ENCODE data around the gene ATP5F1E.

Gene ATP5F1E

DNA sequence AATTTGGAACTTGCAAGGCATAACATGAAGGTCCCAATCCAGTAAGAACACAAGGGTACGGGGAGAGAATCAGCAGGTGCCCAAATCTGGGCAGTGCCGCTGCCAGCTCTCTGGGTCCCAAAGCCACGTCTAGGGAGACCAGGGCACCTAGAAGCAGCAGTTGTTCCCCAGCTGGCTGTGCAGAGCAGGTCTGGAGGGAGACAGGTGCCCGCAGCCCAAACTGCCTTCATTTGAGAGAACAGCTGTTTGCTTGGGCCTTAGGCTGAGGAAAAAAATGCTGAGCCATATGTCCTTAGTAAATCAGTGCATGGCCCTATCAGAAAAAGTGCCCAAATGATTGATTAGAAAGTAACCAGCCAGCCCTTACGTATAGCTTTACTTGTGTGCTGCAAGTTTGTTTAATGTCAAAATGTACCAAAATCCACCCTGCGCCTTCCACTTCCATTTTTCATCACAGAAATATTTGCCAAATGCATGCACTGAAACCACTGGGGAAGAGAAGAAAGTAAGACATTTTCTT lies 19.6 kb upstream of the ATP5F1E start:
- TF ChIP-seq CTCF (IDR thresholded peaks at IDR 0.05; ENCODE audit: borderline replicate concordance, insufficient read depth, low read depth, low read length) = no peak
- no peak overlapping the region for H3K4me3 ChIP-seq (ENCODE audit: low read depth, low read length)

DNA sequence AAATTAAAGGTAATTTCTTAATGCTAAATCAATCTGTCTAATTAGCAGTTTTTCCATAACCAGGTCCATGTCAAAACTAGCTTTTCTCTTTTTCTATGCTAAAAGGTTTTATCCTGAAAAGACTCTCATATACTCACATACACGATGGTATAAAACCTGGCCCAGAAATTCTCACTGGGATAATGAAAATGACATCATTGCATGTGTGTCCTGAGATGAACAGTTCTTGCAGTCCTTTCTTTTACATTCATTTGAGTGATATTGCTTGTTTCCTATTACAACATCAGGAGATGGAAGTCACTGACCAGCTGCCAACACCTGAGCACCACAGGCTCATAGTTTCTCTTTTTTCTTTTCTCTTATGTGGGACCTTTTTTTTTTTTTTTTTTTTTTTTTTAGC lies 18.3 kb upstream of the ATP5F1E start:
- TF ChIP-seq CTCF (IDR thresholded peaks at IDR 0.05; ENCODE audit: borderline replicate concordance, insufficient read depth, low read depth, low read length) = no peak
- H3K4me3 ChIP-seq (ENCODE audit: low read depth, low read length) = no peak overlapping the region

GRCh38 chr20:59048681-59049030 lies 16.5 kb upstream of the ATP5F1E start:
- H3K4me3 ChIP-seq (ENCODE audit: low read depth, low read length) = no peak overlapping the region
- no peak for TF ChIP-seq CTCF (IDR thresholded peaks at IDR 0.05; ENCODE audit: borderline replicate concordance, insufficient read depth, low read depth, low read length)

GRCh38 chr20:59047938-59048680 lies 16.0 kb upstream of the ATP5F1E start:
- no peak for TF ChIP-seq CTCF (IDR thresholded peaks at IDR 0.05; ENCODE audit: borderline replicate concordance, insufficient read depth, low read depth, low read length)
- H3K4me3 ChIP-seq (ENCODE audit: low read depth, low read length) = no peak overlapping the region

DNA sequence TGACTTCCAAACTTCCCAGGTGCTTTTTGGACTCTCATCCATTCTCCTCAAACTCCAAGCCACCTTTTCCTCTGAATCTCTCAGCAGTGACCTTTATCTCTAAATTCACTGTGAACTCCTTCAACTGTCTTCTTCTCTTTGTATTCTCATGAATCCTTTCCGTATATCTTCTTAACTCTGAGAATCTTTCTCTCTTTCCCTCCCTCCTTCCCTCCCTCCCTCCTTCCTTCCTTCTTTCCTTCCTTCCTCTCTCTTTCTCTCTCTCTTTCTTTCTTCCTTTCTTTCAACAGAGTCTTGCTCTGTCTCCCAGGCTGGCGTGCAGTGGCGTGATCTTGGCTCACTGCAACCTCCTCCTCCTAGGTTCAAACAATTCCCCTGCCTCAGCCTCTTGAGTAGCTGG lies 14.7 kb upstream of the ATP5F1E start:
- no peak overlapping the region for H3K4me3 ChIP-seq (ENCODE audit: low read depth, low read length)
- TF ChIP-seq CTCF (IDR thresholded peaks at IDR 0.05; ENCODE audit: borderline replicate concordance, insufficient read depth, low read depth, low read length) = no peak

DNA sequence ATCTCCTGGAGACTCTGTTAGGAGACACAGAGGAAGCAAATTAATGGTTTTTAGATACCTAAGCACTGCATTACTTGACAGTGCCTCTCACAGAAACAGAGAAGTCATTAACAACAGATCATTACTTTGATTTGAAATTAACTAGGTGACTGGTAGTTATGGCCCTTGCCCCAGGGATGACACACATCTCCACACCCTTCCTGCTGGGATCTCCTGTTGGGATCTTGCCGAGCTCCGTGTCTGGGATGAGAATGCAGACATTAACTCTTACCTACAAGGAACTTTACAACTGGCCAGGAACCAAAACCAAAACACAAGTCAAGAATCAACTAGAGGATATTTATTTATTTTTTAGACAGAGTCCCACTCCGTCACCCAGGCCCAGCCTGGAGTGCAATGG lies 12.7 kb upstream of the ATP5F1E start:
- no peak overlapping the region for H3K4me3 ChIP-seq (ENCODE audit: low read depth, low read length)
- no peak for TF ChIP-seq CTCF (IDR thresholded peaks at IDR 0.05; ENCODE audit: borderline replicate concordance, insufficient read depth, low read depth, low read length)

GRCh38 chr20:59044295-59044694 lies 12.2 kb upstream of the ATP5F1E start:
- TF ChIP-seq CTCF (IDR thresholded peaks at IDR 0.05; ENCODE audit: borderline replicate concordance, insufficient read depth, low read depth, low read length) = no peak
- no peak overlapping the region for H3K4me3 ChIP-seq (ENCODE audit: low read depth, low read length)

Data from GM12875 (cell line).